GM12878 (cell line): ENCODE data around the gene YEATS4.

Experiments used
- ATF3 ChIP-seq: IDR thresholded peaks from 2 replicates; pipeline ENCODE4 v1.6.1; 2011; ENCODE audit warnings: low read depth, mild to moderate bottlenecking, low read length, moderate library complexity, borderline replicate concordance; ENCODE audit errors: extremely low read depth
- BCLAF1 ChIP-seq: fragments of 450-650 bp; IDR thresholded peaks from 2 replicates; pipeline ENCODE4 v1.6.1; 2017; ENCODE audit warnings: antibody characterized with exemption, mild to moderate bottlenecking, moderate library complexity
- CBX5 ChIP-seq: sonication (generic); IDR thresholded peaks from 2 replicates; pipeline ENCODE4 v1.6.1; 2016; ENCODE audit warnings: low read depth, moderate library complexity, mild to moderate bottlenecking, inconsistent platforms
- E4F1 ChIP-seq: fragments of 450-650 bp; IDR thresholded peaks from 2 replicates; pipeline ENCODE4 v1.6.1; 2018; ENCODE audit warnings: borderline replicate concordance, mild to moderate bottlenecking; ENCODE audit not compliant: partially characterized antibody
- EP300 ChIP-seq, 2 experiments: fragments of 150-350 bp in 1 of 2; IDR thresholded peaks; 2 replicates each; pipeline ENCODE4 v1.6.1; 2011 to 2012; ENCODE audit warnings: low read depth in 2 of 2, low read length in 2 of 2, borderline replicate concordance in 1 of 2, improper control_type of control experiment in 1 of 2, inconsistent platforms in 1 of 2; ENCODE audit not compliant: control insufficient read depth in 1 of 2
- MEF2B ChIP-seq: fragments of 450-650 bp; IDR thresholded peaks from 2 replicates; pipeline ENCODE4 v1.6.1; 2018; ENCODE audit warnings: mild to moderate bottlenecking, moderate library complexity; ENCODE audit not compliant: partially characterized antibody, poor library complexity, severe bottlenecking
- POLR2A ChIP-seq: IDR thresholded peaks from 2 replicates; pipeline ENCODE4 v1.6.1; 2011; ENCODE audit warnings: low read depth, mild to moderate bottlenecking, low read length
- RAD21 ChIP-seq: IDR thresholded peaks from 2 replicates; pipeline ENCODE4 v1.6.1; 2011; ENCODE audit warnings: mild to moderate bottlenecking, low read depth, low read length, moderate library complexity; ENCODE audit not compliant: insufficient read depth
- REST ChIP-seq: IDR thresholded peaks from 2 replicates; pipeline ENCODE4 v1.6.1; 2012; ENCODE audit warnings: mild to moderate bottlenecking, low read depth, low read length
- TAF1 ChIP-seq: IDR thresholded peaks from 2 replicates; pipeline ENCODE4 v1.6.1; 2011; ENCODE audit warnings: mild to moderate bottlenecking, low read depth, low read length, borderline replicate concordance
- TCF12 ChIP-seq: IDR thresholded peaks from 2 replicates; pipeline ENCODE4 v1.6.1; 2011; ENCODE audit warnings: low read depth, mild to moderate bottlenecking, low read length
- TF ChIP-seq, protein P1 (sequence below), 3 experiments: IDR thresholded peaks in 2 of 3; conservative IDR thresholded peaks in 1 of 3; 2 replicates each; pipeline ENCODE4 v1.5.1; 2011; ENCODE audit warnings: low read depth in 3 of 3, low read length in 3 of 3, mild to moderate bottlenecking in 3 of 3, control low read depth in 2 of 3, moderate library complexity in 2 of 3, inconsistent platforms in 1 of 3, mixed read lengths in 1 of 3; ENCODE audit not compliant: control insufficient read depth in 2 of 3, insufficient read depth in 1 of 3; ENCODE audit errors: extremely low read depth in 1 of 3
- TF ChIP-seq, protein P2 (sequence below): IDR thresholded peaks from 2 replicates; pipeline ENCODE4 v1.6.1; 2011; ENCODE audit warnings: borderline replicate concordance, low read depth, mild to moderate bottlenecking, moderate library complexity, mixed read lengths, low read length; ENCODE audit not compliant: insufficient read depth; ENCODE audit errors: extremely low read length

DNA sequence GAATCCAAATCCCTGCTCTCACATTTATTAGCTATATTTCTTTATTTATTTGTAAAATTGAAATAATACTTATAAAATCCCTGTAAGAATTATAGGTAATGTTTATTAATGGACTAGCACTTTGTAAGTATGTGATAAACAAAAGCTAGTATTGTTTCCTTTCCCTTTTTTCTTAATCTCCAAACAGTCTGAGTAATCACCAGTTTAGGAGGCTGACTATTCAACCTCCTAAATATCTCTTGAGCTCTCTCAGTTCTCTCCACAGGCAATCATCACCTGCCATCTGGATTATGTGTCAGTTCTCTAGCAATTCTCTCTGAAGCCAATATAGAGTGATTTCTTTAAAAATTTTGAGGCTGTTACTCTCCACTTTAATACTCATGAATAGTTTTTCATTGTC is 20.6 kb upstream of the YEATS4 start:
- TF ChIP-seq TCF12 (no peak), REST (no peak), POLR2A (no peak), E4F1 (no peak), MEF2B (no peak), EP300 (IDR thresholded peaks at IDR 0.05; ENCODE audit: borderline replicate concordance in 1 of 2, control insufficient read depth in 1 of 2, low read depth in 2 of 2, low read length in 2 of 2) (no peak), BCLAF1 (no peak), CBX5 (no peak), ATF3 (no peak), RAD21 (no peak), TAF1 (no peak)
- TF ChIP-seq, protein P1, sequence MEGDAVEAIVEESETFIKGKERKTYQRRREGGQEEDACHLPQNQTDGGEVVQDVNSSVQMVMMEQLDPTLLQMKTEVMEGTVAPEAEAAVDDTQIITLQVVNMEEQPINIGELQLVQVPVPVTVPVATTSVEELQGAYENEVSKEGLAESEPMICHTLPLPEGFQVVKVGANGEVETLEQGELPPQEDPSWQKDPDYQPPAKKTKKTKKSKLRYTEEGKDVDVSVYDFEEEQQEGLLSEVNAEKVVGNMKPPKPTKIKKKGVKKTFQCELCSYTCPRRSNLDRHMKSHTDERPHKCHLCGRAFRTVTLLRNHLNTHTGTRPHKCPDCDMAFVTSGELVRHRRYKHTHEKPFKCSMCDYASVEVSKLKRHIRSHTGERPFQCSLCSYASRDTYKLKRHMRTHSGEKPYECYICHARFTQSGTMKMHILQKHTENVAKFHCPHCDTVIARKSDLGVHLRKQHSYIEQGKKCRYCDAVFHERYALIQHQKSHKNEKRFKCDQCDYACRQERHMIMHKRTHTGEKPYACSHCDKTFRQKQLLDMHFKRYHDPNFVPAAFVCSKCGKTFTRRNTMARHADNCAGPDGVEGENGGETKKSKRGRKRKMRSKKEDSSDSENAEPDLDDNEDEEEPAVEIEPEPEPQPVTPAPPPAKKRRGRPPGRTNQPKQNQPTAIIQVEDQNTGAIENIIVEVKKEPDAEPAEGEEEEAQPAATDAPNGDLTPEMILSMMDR (IDR thresholded peaks at IDR 0.05 in 2 of 3, conservative IDR thresholded peaks at IDR 0.05 in 1 of 3; ENCODE audit: control insufficient read depth in 2 of 3, extremely low read depth in 1 of 3, insufficient read depth in 1 of 3, low read depth in 3 of 3, low read length in 3 of 3): no peak
- TF ChIP-seq, protein P2, sequence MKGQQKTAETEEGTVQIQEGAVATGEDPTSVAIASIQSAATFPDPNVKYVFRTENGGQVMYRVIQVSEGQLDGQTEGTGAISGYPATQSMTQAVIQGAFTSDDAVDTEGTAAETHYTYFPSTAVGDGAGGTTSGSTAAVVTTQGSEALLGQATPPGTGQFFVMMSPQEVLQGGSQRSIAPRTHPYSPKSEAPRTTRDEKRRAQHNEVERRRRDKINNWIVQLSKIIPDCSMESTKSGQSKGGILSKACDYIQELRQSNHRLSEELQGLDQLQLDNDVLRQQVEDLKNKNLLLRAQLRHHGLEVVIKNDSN: no peak
